PC-3 (cell line): ENCODE measurements around the gene PTBP2.

ENCODE experiments used
- EZH2 ChIP-seq: fragments of 300-600 bp; sonication (generic); IDR thresholded peaks from one replicate; pipeline ENCODE4 v1.6.1; 2017; ENCODE audit warnings: antibody characterized with exemption, mild to moderate bottlenecking, low read length; ENCODE audit not compliant: unreplicated experiment
- TF ChIP-seq, protein P1 (sequence below): fragments of 300-600 bp; sonication (generic); conservative IDR thresholded peaks from 2 replicates; pipeline ENCODE4 v1.5.1; 2017; ENCODE audit warnings: antibody characterized with exemption, low read depth, mild to moderate bottlenecking, low read length

DNA sequence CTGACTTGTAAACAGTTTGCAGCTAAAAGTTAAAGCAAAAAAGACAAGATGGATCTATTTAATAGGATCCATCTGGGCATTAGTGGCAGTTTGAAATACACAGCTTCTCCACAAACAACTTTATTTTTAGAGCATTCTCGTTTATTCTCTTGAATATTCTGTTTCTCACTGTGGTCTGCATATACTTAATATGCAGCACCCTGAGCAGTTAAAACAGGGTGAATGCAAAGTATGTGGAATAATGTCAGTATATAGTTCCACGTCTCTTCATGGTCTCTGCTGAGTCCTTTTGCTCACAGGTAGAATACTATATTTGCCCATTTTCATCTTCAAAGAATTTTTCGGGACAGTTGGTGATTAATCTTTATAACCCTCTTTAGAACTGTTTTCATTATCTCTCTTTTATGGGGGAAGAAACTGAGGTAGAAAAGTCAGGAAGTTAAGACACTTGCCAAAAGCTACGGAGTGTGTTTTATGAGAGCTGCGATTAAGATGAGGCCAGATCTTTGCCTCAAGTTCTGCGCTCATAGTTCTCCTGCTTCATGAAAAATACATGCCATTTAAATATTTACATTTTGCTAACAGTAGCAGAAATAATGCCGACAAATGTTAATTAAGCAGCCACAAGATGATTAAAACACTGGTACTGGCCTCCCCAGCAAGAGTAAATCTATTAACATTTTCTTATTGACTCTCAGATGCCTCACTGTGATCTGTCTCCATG lies 115.6 kb downstream of the PTBP2 start:
- TF ChIP-seq, protein P1, sequence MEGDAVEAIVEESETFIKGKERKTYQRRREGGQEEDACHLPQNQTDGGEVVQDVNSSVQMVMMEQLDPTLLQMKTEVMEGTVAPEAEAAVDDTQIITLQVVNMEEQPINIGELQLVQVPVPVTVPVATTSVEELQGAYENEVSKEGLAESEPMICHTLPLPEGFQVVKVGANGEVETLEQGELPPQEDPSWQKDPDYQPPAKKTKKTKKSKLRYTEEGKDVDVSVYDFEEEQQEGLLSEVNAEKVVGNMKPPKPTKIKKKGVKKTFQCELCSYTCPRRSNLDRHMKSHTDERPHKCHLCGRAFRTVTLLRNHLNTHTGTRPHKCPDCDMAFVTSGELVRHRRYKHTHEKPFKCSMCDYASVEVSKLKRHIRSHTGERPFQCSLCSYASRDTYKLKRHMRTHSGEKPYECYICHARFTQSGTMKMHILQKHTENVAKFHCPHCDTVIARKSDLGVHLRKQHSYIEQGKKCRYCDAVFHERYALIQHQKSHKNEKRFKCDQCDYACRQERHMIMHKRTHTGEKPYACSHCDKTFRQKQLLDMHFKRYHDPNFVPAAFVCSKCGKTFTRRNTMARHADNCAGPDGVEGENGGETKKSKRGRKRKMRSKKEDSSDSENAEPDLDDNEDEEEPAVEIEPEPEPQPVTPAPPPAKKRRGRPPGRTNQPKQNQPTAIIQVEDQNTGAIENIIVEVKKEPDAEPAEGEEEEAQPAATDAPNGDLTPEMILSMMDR: no peak
- no peak for TF ChIP-seq EZH2
